K562 (cell line): Measurements from ENCODE around the gene MBNL2. TPM values are rescaled to one million over a fixed set of nuclear protein-coding genes. Genes with fewer than 3 reads are reported as not detected.

Experiments
- ATAC-seq: fragments of 200-7000 bp; cut with Tn5 transposase; 3 replicates; pipeline ENCODE4 v1.9.1; 2020; ENCODE audit warnings: moderate library complexity
- BruUV-seq: library from RNA; stranded (reverse); fragments of 400-500 nt; replicated peaks from 2 replicates; lab custom pipeline; 2021; lab: Mats Ljungman, UMichigan
- CTCF ChIA-PET: fragments of 300-600 bp; formaldehyde crosslinking; extraction: SDS; loops from one replicate; lab custom pipeline; 2021; ENCODE audit warnings: low intra/inter-chr PET ratio; lab: Yijun Ruan, JAX
- POLR2A ChIA-PET: fragments of 300-600, 350-650 bp; sonication (Branson Sonifier 250); formaldehyde crosslinking; extraction: SDS; loops from one replicate; lab custom pipeline; 2021; ENCODE audit warnings: antibody characterized with exemption, inconsistent platforms; lab: Yijun Ruan, JAX
- DNase-seq, 4 experiments: peaks; one replicate each; pipeline versions ENCODE4 v3.0.0 to v3.0.0-alpha.2; 2011 to 2018; ENCODE audit warnings: low spot score in 3 of 4, mixed read lengths in 3 of 4; ENCODE audit errors: extremely low read depth in 1 of 4
- FAIRE-seq: peaks from 2 replicates; lab custom pipeline; 2011; peaks lifted over from hg19 to GRCh38; lab: Jason Lieb, UNC
- H2AFZ ChIP-seq: 2 replicates; pipeline ENCODE4 v1.6.0; 2011; ENCODE audit warnings: low read depth, low read length, control low read depth, inconsistent platforms
- H3K27ac ChIP-seq: fragments of 200-600 bp; 3 replicates; pipeline ENCODE4 v1.8.0; 2011; ENCODE audit warnings: low read depth, mild to moderate bottlenecking, control low read depth, inconsistent platforms, low read length, moderate library complexity, mixed read lengths; ENCODE audit errors: extremely low read depth
- H3K27me3 ChIP-seq, 2 experiments: fragments of 300-600 bp in 1 of 2; 2 replicates in 1 of 2; 3 replicates in 1 of 2; pipeline versions ENCODE4 v1.6.0 to v1.8.0; 2011; ENCODE audit warnings: inconsistent platforms in 2 of 2, low read length in 2 of 2, mild to moderate bottlenecking in 1 of 2, mixed read lengths in 1 of 2, moderate library complexity in 1 of 2; ENCODE audit not compliant: control insufficient read depth in 2 of 2, insufficient read depth in 2 of 2
- H3K36me3 ChIP-seq: fragments of 300-600 bp; 3 replicates; pipeline ENCODE4 v1.8.0; 2011; ENCODE audit warnings: mild to moderate bottlenecking, low read length, inconsistent platforms; ENCODE audit not compliant: control insufficient read depth, insufficient read depth
- H3K4me1 ChIP-seq, 2 experiments: fragments of 200-600 bp in 1 of 2; replicated peaks in 1 of 2; 2 replicates in 1 of 2; 3 replicates in 1 of 2; pipeline versions ENCODE4 v1.5.1 to v1.8.0; 2011; ENCODE audit warnings: inconsistent platforms in 2 of 2, low read length in 2 of 2, mild to moderate bottlenecking in 1 of 2, mixed read lengths in 1 of 2, moderate library complexity in 1 of 2; ENCODE audit not compliant: control insufficient read depth in 2 of 2, insufficient read depth in 2 of 2
- H3K4me2 ChIP-seq: 2 replicates; pipeline ENCODE4 v1.6.1; 2011; ENCODE audit warnings: low read length, control low read depth, inconsistent platforms, mixed read lengths; ENCODE audit not compliant: insufficient read depth
- H3K4me3 ChIP-seq: fragments of 200-600 bp; sonication (generic), shearing (Covaris generic); 2 replicates; pipeline ENCODE4 v1.5.1; 2016; ENCODE audit warnings: control low read depth, inconsistent platforms
- H3K79me2 ChIP-seq: fragments of 200-600 bp; 3 replicates; pipeline ENCODE4 v1.8.0; 2011; ENCODE audit warnings: low read length, inconsistent platforms; ENCODE audit not compliant: control insufficient read depth, insufficient read depth
- H3K9ac ChIP-seq, 2 experiments: 2 replicates each; pipeline versions ENCODE4 v1.6.0 to v1.6.1; 2011; ENCODE audit warnings: low read depth in 2 of 2, low read length in 2 of 2, control low read depth in 1 of 2, inconsistent platforms in 1 of 2, mild to moderate bottlenecking in 1 of 2, mixed read lengths in 1 of 2; ENCODE audit not compliant: insufficient read depth in 1 of 2
- H3K9me1 ChIP-seq: one replicate; pipeline ENCODE4 v1.6.0; 2011; ENCODE audit warnings: inconsistent platforms, mild to moderate bottlenecking, low read length, moderate library complexity; ENCODE audit not compliant: control insufficient read depth, insufficient read depth
- H3K9me3 ChIP-seq: replicated peaks from 2 replicates; pipeline ENCODE4 v1.5.1; 2011; ENCODE audit warnings: low read depth, low read length, inconsistent platforms; ENCODE audit not compliant: control insufficient read depth, insufficient read depth
- H4K20me1 ChIP-seq: replicated peaks from 2 replicates; pipeline ENCODE4 v1.6.1; 2011; ENCODE audit warnings: low read length, inconsistent platforms, mixed read lengths; ENCODE audit not compliant: control insufficient read depth, insufficient read depth
- SNRNP70 ChIP-seq: fragments of 200-400 bp; formaldehyde crosslinking; optimal IDR thresholded peaks from 2 replicates; pipeline ENCODE3; 2017; ENCODE audit warnings: low read depth, low read length
- ZNF407 ChIP-seq: fragments of 450-650 bp; IDR thresholded peaks from 2 replicates; pipeline ENCODE4 v1.6.1; 2016; ENCODE audit warnings: low read depth
- WGBS: fragments of 100-300 bp; shearing (Covaris generic); methylation state at CpG from one replicate; pipeline ENCODE4 v1.1.6; 2016; ENCODE audit warnings: low coverage, mixed read lengths; ENCODE audit not compliant: insufficient coverage; ENCODE audit errors: missing lambda C conversion rate; 5-methylcytosine and 5-hydroxymethylcytosine counted together
- in situ Hi-C: fragments of 300-500 bp; cut with MboI; formaldehyde crosslinking; loops from 4 replicates; pipeline ENCODE4 v1.15.0; 2018; ENCODE audit warnings: inconsistent platforms, mixed read lengths
- intact Hi-C: fragments of 100-400 bp; cut with micrococcal nuclease; formaldehyde crosslinking; loops from 2 replicates; pipeline ENCODE4 v1.14.2; 2022
- polyA plus RNA-seq, 8 experiments: library from polyadenylated mRNA; depleted of rRNA in 4 of 8; stranded (reverse) in 5 of 8; unstranded in 3 of 8; fragments of >200 nt; fragmentation: Nextera tagmentation in 2 of 8; fragmentation: Illumina TruSeq in 1 of 8; extraction: Ambion mirVana in 2 of 8; extraction: Trizol in 1 of 8; gene quantifications; 2 replicates each; pipeline versions ENCODE4 v1.2.1 to v1.2.3, GENCODE V29; 2011 to 2014; ENCODE audit warnings: inconsistent platforms in 1 of 8, missing spikeins in 1 of 8
- total RNA-seq, 7 experiments: library from RNA; depleted of rRNA in 6 of 7; stranded (reverse); fragments of >200 nt in 6 of 7; fragmentation: Illumina TruSeq in 2 of 7; extraction: Trizol in 2 of 7; gene quantifications; 2 replicates each; pipeline versions ENCODE4 v1.2.1 to v1.2.3, GENCODE V29; 2011 to 2021; ENCODE audit warnings: low replicate concordance in 1 of 7
- TF ChIP-seq, protein P1 (sequence below): fragments of 250-450 bp; sonication (Bioruptor Pico); IDR thresholded peaks from 2 replicates; pipeline ENCODE4 v1.4.0; 2020; ENCODE audit warnings: mild to moderate bottlenecking, moderate library complexity
- TF ChIP-seq, protein P2 (sequence below): sonication (generic); formaldehyde crosslinking; IDR thresholded peaks from 2 replicates; pipeline ENCODE4 v1.8.1; 2023; ENCODE audit warnings: mild to moderate bottlenecking, missing genetic modification reagents

Gene MBNL2
- total and polyA plus RNA-seq, 9 of the 15 experiments (the other 6 are each of a cell fraction or from before 2014, with no cell fraction given) = 7.0 to 24.8 (median 13.8) TPM

DNA sequence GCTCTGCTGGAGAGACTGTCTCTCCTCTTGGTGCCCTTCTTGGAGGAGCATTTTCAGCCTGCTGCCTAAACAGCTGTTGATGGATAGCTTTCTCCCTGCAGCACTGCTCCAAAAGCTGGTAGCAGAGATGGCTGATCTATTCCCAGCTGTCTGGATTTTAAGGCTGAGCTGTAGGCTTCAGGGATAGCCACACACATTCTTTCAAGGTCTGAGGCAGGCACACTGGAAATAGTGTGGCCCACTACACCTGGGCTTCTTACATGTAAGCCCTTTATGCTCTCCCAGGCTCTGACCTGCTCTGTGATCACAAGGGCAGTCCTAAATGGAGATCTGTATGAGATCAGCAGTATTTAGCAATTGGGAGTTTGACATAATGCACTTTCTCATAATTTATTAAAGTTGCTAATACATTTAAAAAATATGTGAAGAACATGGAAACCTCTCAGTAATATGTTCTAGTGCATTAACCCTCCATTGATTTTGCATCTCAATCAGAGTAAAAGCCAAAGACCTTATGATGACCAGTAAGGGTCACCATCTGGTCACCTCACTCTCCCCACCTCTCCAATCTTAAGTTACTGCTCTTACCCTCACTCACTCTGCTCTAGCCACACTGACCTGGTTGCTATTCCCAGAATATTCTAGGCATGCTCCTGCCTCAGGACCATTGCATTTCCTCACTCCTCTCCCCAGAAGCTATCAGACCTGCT, 91.6 kb downstream of the MBNL2 start (continued):
- no peak for TF ChIP-seq SNRNP70
- TF ChIP-seq, protein P1, sequence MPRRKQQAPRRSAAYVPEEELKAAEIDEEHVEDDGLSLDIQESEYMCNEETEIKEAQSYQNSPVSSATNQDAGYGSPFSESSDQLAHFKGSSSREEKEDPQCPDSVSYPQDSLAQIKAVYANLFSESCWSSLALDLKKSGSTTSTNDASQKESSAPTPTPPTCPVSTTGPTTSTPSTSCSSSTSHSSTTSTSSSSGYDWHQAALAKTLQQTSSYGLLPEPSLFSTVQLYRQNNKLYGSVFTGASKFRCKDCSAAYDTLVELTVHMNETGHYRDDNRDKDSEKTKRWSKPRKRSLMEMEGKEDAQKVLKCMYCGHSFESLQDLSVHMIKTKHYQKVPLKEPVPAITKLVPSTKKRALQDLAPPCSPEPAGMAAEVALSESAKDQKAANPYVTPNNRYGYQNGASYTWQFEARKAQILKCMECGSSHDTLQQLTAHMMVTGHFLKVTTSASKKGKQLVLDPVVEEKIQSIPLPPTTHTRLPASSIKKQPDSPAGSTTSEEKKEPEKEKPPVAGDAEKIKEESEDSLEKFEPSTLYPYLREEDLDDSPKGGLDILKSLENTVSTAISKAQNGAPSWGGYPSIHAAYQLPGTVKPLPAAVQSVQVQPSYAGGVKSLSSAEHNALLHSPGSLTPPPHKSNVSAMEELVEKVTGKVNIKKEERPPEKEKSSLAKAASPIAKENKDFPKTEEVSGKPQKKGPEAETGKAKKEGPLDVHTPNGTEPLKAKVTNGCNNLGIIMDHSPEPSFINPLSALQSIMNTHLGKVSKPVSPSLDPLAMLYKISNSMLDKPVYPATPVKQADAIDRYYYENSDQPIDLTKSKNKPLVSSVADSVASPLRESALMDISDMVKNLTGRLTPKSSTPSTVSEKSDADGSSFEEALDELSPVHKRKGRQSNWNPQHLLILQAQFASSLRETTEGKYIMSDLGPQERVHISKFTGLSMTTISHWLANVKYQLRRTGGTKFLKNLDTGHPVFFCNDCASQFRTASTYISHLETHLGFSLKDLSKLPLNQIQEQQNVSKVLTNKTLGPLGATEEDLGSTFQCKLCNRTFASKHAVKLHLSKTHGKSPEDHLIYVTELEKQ (CRISPR knock-in tag) = no peak

- Histone ChIP-seq H3K27ac (no peak overlapping the region), H3K4me3 (no peak overlapping the region), H3K9me3 (no peaks in the 10 kb centered on the region), H3K4me2 (no peak overlapping the region), H4K20me1 (peaks cover 31% of the 10 kb centered on the region), H3K9ac (no peak overlapping the region), H3K36me3 (no peaks in the 10 kb centered on the region; the same call in 2 of the 3 replicates), H3K4me1 (no peaks in the 10 kb centered on the region; a peak in 2 of 5 replicates), H2AFZ (no peak overlapping the region), H3K9me1 (no peaks in the 10 kb centered on the region), H3K27me3 (no peaks in the 10 kb centered on the region), H3K79me2 (peaks cover 14% of the 10 kb centered on the region; the same call in 2 of the 3 replicates)
- intact Hi-C loops (no loop called here), in situ Hi-C loops (no loop called here)
- BruUV-seq = no TSS peak
- CTCF ChIA-PET = no interaction called here
- DNase-seq (no peak), FAIRE-seq (no peak), ATAC-seq (no peak)
- WGBS = 86% methylated on average over 2 of the region's 2 CpGs
- POLR2A ChIA-PET = interaction anchor here (0.6 kb wide), 1 partner anchor 10 kb away, joined by 3 read pairs; no protein-coding TSS in a partner anchor
- TF ChIP-seq ZNF407 = no peak
- TF ChIP-seq, protein P2, sequence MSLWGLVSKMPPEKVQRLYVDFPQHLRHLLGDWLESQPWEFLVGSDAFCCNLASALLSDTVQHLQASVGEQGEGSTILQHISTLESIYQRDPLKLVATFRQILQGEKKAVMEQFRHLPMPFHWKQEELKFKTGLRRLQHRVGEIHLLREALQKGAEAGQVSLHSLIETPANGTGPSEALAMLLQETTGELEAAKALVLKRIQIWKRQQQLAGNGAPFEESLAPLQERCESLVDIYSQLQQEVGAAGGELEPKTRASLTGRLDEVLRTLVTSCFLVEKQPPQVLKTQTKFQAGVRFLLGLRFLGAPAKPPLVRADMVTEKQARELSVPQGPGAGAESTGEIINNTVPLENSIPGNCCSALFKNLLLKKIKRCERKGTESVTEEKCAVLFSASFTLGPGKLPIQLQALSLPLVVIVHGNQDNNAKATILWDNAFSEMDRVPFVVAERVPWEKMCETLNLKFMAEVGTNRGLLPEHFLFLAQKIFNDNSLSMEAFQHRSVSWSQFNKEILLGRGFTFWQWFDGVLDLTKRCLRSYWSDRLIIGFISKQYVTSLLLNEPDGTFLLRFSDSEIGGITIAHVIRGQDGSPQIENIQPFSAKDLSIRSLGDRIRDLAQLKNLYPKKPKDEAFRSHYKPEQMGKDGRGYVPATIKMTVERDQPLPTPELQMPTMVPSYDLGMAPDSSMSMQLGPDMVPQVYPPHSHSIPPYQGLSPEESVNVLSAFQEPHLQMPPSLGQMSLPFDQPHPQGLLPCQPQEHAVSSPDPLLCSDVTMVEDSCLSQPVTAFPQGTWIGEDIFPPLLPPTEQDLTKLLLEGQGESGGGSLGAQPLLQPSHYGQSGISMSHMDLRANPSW (CRISPR knock-in tag) = no peak
Observed at GRCh38 chr13:97316390-97316789, 94.3 kb downstream of the MBNL2 start.
